ENCODE results near the gene NDRG3.
A peak's percentile ranks its signal among the peaks of the same experiment; 100 is the strongest.
"Not testable (repeated sequence)": the region's sequence is repeated elsewhere in the genome, so short reads cannot be mapped to it uniquely, and the experiment has no call there.

NDRG3 gene

DNA sequence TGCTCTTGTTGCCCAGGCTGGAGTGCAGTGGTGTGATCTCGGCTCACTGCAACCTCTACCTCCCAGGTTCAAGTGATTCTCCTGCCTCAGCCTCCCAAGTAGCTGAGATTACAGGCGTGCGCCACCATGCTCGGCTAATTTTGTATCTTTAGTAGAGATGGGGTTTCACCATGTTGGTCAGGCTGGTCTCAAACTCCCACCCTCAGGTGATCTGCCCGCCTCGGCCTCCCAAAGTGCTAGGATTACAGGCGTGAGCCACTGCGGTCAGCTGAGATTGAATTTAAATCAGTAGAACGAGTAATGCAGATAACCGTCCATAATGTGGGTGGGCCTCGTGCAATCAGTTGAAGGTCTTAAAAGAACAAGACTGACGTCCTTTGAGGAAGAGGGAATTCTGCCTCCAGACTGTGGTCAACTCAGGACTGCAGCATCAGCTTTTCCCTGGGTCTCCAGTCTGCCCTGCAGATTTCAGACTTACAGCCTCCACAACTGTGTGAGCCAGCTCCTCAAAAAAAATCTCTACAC lies 107.0 kb downstream of the NDRG3 start:
- DNase-seq, result not testable (repeated sequence)

DNA sequence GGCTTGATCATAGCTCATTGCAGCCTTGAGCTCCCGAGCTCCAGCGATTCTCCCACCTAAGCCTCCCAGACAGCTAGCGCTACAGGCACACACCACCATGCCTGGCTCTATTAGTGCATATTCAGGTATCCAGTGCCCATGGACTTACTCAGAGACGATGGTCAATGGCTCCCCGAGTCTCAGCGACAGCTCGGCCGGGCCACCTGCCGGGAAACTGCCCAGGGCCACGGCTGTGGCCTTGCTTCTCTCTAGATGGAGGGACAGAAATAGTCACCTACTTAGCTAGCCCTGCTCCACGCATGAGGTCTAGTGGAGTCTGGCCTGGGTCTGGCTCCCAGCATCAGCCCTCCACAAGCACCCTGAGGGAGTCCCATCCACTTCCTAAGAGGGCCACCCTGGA lies 111.5 kb downstream of the NDRG3 start:
- DNase-seq, result no peak

DNA sequence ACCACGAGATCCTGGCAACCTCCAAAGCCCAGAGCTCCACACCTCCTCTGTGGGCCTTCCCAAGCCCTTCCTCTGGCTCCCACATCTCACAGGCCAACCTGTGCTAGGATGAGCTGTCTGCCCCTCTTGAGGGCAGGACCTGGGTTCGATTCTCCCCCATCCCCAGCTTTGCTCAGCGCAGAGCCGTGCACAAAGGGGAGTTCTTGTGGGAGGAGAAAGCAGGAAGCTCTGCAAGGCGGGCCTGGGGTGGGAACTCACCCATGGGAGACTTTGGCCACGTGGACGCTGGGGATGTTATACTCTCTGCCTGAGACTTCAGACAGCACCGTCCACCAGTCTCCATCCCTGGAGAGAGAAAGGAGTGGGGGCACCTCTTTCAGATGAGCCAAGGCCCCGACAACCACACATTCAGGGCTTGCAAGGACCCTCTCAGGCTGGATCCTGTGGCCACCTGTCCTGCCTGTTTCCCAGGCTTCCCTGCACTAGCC lies 112.6 kb downstream of the NDRG3 start:
- DNase-seq, result no peak

DNA sequence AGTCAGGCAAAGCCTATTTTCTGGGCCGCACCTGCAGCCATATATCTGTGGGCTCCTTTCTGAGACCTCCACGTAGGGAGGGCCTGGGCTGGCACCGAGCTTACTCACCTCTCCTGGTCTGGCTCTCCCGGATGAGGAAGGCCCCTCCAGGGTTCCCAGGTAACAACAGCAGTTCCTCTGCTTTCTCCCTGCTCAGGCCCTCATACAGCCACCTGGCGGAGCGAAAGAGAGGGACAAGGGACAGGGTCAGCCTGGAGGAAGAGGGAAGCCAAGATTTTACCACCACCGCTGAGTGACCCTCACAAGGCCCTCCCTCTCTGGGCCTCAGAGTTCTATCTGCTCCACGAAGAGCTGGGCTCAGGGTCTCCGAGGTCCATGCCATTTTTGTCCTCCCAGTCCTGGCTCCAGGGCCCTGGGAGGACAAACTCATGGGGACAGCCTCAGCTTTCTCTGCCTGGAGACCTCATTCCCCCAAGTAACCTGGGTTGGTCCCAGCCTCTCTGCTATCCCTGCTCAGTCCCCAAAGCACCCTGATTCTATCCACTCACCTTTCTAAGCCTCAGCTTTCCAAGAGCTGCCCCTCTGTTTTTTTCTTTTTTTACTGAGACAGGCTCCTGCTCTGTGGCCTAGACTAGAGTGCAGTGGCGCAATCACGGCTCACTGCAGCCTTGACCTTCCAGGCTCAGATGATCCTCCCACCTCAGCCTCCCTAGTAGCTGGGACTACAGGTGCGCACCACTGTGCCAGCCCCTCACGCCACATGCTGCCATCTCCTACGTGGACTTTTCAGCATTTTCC lies 113.2 kb downstream of the NDRG3 start:
- no peak for DNase-seq

DNA sequence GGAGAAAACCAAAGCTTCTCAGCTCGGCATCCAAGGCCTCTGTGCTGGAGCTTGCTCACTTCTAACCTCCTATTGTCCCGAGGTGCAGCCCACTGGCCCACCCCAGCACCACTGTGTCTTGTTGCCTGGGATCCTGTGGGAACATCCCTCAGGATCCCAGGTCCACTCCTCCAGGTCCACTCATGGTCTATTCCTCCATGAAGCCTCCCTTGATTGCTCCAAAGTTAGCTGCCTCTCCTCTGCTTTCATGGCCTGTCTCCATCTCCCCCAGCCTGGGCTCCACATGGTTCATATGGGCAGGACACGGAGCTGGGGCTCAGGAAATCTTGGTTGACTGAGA lies 113.8 kb downstream of the NDRG3 start:
- DNase-seq, result no peak

DNA sequence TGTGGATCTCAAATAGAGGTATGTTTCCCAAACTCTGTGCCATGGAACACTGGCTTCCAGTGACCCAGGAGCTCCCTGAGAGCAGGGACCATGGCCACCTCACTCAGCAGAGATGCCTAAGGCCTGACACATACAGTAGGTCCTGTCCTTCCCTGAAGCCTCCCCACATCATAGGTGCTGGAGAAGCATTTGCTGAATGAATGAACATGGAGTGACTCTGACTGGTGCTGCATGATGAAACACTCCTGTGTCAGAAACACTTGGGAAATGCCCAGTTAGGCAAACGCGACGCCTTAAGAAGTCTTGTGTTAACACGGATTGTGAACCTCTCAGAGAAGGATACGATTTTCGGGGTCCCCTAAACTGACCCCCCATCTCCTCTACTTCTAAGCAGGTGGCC lies 114.2 kb downstream of the NDRG3 start:
- peak; percentile 40 for DNase-seq

DNA sequence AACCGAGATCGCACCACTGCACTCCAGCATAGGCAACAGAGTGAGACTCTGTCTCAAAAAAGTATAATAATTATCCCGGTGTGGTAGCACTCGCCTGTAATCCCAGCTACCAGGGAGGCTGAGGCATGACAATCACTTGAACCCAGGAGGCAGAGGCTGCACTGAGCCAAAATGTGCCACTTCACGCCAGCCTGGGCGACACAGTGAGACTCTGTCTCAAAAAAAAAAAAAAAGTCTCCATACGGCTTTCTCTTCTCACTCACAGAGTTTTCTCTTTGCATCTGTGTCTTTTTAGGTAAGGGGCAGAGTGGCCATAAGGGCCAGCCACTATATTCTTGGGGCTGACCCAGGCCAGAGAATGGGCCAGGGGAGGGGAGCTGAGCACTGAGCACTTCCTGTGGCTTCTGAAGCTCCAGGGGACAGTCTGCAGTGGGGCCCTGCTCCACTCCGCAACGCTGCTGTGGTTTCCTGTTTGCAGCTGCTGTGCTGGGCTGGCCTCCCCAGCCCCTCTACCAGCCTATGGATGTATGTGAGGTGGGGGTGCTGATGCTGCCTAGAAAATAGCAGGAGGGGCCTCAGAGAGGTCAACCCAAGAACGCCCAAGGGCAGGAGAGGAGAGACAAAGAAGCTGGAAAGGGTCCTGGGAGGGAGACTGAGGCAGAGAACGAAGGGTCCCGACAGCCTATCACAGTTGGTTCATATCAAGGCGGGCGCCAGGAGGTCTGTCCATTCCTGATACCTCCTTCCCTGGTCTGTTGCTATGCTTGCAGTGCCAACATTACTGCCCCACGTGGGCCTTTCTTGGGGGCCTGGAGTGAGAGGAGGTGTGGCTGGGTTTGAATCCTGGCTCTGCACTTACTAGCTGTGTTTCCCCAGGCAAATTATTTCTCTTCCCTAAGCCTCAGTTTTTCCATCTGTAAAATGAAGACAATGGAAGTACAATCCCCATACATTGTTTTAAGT lies 115.9 kb downstream of the NDRG3 start:
- DNase-seq, result peak; percentile 13

DNA sequence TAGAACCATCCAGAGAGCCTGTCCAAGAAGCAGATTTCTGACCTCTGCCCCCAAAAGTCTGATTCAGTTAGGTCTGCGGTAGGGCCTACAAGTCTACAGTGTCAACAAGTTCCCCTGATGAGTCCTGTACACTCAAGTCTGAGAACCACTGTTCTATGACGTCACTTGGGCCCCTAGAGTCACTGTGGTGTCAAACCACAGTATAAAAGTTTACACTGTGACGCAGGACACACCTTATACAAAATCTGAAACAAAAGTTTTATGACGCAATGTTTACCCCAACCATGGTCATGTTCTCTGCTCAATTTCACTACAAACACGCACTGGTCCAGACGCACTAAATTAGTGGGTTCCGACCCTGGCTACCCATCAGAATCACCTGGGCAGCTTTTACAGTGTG lies 117.8 kb downstream of the NDRG3 start:
- DNase-seq, result no peak

DNA sequence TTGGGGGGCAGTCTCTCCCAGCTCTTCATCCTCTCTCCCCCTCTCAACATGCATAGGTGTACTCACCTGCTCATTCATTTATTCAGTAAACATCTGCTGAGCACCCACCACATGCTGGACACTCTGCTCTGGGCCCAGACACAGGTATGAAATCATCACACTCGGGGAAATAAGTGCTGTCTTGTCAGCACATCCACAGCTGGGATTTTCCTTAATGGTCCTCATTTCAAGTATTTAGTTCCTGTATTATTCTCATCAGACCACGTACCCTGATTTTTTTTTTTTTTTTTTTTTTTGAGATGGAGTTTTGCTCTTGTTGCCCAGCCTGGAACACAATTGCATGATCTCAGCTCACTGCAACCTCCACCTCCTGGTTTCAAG lies 121.0 kb downstream of the NDRG3 start:
- DNase-seq, result no peak

DNA sequence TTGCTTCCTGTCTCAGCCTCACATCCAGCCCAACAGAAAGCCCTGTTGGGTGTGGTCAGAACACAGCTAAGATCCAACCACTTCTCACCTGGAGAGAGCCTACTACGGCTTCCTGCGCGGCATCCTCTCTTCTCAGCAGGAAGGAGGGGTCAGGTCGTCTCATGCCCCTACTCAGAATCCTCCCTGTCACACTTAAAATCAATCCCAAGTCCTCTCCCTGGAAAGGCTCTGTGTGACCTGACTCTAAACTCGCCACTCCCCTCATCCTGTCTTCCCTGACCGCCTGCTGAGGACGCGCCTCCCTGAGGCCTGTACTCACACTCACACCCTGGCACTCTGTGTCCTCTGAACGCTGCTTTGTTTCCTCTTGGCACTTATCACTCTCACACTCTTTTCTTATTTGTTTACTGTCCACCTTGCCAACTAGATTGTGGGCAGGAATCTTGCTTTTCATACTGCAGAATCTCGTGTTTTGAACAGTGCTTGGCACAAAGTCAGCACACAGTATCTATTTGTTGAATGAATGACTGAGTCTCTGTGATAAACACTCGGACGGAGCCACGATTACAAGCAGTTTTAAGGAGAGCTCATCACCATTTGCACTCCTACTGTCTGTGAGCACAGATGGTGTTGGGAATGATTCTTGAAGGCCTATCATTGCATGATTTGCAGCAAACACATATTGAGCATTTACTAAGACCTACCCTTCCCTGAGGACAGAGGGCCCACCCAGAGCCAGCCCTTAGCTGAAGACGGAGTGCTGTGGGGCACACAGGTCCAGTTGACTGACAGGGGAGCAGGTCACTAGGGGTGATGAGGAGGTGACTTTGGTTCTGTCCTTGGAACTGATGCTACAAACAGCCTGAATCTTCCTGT lies 121.6 kb downstream of the NDRG3 start:
- no peak for DNase-seq

DNA sequence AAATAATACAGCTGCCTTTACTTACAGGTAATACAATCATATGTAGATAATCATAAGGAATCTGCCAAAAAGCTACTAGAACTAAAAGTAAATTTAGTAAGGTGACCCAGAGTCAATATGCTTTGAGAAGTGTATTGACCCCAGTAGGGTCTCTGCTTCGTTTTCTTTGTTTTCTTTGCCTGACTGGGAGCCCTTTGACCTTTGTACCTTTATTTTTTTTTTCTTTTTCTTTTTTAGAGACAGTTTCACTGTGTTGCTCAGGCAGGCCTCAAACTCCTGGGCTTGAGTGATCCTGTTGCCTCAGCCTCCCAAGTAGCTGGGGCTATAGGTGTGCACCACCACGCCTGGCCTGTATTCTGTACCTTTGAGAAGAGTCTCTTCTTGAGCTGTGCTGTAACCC lies 122.4 kb downstream of the NDRG3 start:
- DNase-seq, result no peak

DNA sequence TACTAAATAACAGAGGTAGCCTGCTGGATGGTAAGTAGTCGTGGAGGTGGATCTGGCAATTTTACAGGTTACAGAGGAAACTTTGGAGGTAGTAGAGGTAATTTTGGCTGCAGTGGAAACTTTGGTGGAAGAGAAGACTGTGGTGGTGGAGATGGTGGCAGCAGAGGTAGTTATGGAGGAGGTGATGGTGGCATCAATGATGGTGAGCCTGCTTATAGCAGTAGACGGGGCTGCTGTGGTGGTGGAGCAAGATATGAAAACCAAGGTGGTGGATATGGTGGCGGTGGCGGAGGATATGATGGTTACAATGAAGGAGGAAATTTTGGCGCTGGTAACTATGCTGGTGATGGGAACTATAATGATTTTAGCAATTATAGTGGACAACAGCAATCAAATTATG lies 125.0 kb downstream of the NDRG3 start:
- no peak for DNase-seq

DNA sequence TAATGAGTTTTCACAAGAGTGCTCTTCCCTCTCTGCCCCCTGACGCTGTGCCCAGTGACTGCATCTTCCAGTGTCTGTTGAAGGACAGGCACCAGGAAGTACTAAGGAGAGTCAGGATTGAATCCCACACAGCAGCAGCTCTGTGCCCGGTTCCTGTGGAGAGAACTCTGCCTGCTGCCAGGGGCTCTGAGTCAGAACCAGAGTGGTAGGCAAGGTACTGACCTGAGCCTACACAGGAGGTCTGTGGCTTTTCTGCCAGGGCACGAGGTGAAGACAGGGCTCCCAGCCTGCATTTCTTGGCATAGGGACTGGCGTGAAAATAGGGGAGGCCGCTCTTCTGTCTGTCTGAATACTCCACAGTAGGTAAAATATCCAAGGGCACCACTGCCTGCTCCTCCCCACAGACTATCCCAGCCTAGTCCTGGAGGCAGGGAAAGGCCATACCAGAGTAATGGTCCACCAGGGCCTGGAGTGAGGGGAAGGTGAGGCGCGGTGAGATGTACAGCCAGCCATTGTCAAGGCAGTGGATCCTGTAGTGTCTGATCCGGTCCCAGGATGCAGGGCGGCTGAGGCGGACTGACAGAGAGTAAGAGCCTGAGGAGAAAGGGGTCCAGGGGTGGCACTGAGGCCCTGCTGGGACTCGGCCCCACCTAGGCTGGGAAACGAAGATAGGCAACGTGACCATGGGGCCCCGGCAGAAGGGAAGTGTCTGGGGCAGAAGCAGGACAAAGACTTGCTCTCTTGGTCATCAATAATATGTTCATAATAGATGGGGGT lies 130.9 kb downstream of the NDRG3 start:
- no peak for DNase-seq

DNA sequence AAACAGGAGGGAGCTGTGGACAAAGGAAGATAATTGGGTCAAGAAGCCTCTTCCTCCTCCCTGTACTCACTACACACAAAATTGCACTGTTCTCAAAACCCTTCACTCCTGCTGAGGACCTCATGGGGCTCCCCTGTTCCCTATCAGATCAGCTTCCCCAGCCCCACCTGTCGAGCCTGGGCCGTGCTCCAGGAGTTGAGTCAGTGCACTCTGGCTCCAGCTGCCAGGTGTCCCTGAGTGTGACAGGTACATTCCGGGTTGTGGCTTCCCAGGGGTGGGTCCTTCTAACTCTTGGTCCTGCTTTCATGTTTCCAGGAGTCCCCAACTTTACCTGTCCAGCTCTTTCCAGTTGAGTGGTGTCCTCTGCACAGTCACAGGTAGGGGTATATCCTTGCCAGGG lies 131.9 kb downstream of the NDRG3 start:
- no peak for DNase-seq

DNA sequence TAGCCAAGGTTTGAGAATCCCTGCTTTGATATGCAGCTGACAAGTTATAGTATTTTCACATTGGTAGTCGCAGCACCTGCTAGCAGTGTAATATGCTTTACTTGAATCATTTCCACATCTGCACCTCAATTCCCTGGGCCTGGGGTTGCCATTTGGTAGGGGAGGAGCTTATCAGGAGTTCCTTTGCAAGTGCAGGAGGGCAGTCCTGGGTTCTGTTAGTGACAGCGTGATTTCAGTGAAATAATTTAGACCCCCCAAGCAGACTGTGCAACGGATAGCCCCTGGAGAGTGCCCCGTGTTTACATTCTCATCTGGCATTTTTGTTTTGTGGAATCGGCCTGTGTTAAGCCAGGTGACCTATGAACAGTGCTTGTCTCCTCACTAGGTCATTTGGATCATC lies 134.3 kb downstream of the NDRG3 start:
- no peak for DNase-seq

DNA sequence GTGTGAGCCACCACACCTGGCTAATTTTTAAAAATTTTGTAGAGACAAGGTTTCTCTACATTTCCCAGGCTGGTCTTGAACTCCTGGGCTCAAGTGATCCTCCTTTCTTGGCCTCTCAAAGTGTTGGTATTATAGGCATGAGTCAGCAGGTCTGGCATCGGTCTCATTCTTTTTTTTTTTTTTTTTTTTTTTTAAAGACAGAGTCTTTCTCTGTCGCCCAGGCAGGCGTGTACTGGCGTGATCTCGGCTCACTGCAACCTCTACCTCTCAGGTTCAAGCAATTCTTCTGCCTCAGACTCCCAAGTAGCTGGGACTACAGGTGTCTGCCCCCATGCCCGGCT lies 137.5 kb downstream of the NDRG3 start:
- DNase-seq, result not testable (repeated sequence)

DNA sequence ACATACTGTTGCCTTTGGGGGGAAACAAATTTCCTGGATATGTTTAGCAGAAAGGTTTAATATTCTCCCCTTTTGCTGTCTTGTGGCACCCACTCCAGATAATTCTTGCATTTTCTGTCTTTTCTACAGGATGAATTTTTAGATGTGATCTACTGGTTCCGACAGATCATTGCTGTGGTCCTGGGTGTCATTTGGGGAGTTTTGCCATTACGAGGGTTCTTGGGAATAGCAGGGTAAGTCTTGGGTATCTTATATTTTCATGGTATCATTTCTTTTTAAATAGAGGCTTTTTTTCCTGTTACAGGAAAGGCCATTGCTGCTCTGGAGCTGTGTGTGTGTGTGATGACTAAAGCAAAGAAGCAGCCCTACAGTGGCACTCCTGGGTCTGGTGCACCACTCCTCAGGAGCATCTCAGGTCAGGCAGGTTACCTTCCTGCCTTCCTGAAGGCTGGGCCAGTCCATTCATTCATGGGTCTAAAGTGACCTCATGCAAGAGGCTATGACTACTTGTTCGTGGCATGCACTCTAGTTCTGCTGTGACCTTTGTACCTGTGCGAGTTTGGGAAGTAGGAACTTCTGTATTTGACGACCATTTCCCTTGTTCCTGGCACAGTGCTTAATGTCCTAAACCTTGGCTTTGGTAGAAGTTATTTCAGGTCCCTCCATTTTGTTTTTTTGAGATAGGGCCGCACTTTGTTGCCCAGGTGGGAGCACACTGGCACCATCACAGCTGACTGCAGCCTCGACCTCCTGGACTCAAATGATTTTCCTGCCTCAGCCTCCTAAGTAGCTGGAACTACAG lies 138.1 kb downstream of the NDRG3 start:
- DNase-seq, result no peak

DNA sequence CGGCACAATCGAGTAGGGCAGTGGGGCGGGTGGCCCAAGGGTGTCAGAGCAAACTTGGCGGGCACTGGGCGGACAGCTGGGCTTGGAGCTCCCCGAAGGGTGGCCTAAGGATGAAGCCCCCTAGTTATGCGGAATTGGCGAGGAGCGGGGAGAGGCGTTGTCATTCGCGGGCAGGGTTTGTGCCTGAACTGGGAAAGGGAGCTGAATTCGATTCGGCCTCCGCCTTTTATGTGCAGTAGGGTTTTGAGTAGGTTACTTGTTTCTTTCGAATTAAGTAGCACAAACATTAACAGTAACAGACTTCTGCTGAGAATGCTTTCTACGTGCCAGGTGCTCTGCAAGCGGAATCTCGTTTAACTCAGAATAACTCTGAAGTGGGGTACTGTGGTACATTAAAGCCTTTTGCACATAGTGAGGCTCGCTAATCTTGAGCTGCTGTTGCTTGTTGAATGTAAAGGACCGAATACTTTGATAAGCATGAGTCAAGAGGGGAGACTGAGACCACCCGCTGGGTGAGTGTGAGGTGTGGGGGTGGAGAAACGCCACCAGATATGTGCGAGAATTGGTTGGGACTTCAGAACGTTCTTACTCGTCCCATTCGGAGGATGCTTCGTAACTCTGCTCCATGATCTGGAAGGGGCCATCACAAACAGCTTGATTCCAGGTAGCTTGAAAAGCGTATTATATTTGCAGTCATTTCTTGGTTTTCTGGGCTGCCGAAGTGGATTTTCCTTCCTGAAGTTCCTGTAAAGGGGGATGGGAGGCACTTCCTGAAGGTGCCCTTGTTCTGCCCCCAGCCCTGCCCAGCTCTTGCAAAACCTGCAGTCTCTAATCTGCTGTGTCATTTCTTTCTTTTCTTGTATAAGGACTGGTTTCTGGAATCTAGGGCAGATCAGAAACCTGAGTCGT lies 139.5 kb downstream of the NDRG3 start:
- peak; percentile 82 for DNase-seq

DNA sequence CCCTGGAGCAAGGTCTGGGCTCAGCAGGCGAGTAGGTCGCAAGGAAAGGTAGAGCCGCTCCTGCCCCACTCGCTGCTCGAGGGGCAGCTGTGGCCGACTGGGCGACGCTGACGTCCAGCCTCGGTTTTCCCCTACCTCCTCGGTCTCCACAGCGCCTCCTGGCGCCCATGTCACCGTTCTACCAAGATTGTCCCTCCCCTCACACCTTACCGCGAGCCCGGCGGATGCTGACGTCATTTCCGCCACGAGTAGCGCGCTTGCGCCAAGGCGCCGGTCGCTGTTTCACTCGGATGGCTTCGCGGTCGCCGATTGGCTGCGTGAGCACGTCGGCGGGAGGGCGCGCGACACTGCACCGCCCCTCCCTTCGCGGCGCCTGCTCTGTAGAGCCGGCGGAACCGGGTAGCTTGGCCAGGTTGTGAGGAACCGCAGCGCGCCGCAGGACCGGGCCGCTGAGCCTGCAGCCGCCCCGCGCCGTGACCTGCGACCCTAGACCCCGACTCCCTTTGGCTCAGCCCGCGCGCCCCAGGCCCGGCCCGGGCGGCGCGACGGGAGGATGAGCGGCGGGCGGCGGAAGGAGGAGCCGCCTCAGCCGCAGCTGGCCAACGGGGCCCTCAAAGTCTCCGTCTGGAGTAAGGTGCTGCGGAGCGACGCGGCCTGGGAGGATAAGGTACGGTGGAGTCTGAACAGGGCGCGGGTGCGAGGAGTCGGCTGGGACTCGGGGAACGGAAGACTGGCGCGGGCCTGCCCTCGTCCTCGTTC lies 140.3 kb downstream of the NDRG3 start, which contains the start of gene RAB5IF:
Gene RAB5IF, plus strand, starts transcription at position 381 of the 759 bp plus-strand sequence. Its CDS starts 173 bp downstream, at position 554.
- DNase-seq, result peak; percentile 100

Data from suppressor macrophage treated with lipopolysaccharide for 4 hours (primary cell).